ENCODE data around the gene TFCP2.
"Not testable (repeated sequence)": the region's sequence is repeated elsewhere in the genome, so short reads cannot be mapped to it uniquely, and the experiment has no call there.

TFCP2 gene

GRCh38 chr12:51172515-51173431 is at the start of gene TFCP2:
TFCP2 (minus strand) TSS chr12:51173135; CDS start chr12:51172422, 713 bp downstream.
- DNase-seq (ENCODE audit: low read depth in 2 of 2, low spot score in 1 of 2): peak; percentile 82 to 87

GRCh38 chr12:51222461-51222860 is 49.5 kb upstream of the TFCP2 start:
- no peak for DNase-seq (ENCODE audit: low read depth in 2 of 2, low spot score in 1 of 2)

- not testable (repeated sequence) for DNase-seq (ENCODE audit: low read depth in 2 of 2, low spot score in 1 of 2)
These were observed 46.9 kb upstream of the TFCP2 start for GRCh38 chr12:51219857-51220256.

GRCh38 chr12:51219322-51219721 is 46.4 kb upstream of the TFCP2 start:
- DNase-seq (ENCODE audit: low read depth in 2 of 2, low spot score in 1 of 2): no peak

- no peak for DNase-seq (ENCODE audit: low read depth in 2 of 2, low spot score in 1 of 2)
These were observed 45.7 kb upstream of the TFCP2 start for GRCh38 chr12:51218607-51219161.

- DNase-seq (ENCODE audit: low read depth in 2 of 2, low spot score in 1 of 2): peak; percentile 27 to 41
These were observed 45.2 kb upstream of the TFCP2 start, which contains the start of gene POU6F1 for GRCh38 chr12:51217968-51218606. POU6F1 (minus strand) TSS chr12:51218062; CDS start chr12:51206836, 11,226 bp downstream.

GRCh38 chr12:51217133-51217967 is 44.4 kb upstream of the TFCP2 start:
- peak in 1 of 2 donors; percentile 13 for DNase-seq (ENCODE audit: low read depth in 2 of 2, low spot score in 1 of 2)

- no peak for DNase-seq (ENCODE audit: low read depth in 2 of 2, low spot score in 1 of 2)
These were observed 43.7 kb upstream of the TFCP2 start for GRCh38 chr12:51216642-51217041.

- DNase-seq (ENCODE audit: low read depth in 2 of 2, low spot score in 1 of 2): no peak
These were observed 42.0 kb upstream of the TFCP2 start for GRCh38 chr12:51214895-51215294.

- DNase-seq (ENCODE audit: low read depth in 2 of 2, low spot score in 1 of 2): no peak
These were observed 37.9 kb upstream of the TFCP2 start for GRCh38 chr12:51210690-51211395.

- DNase-seq (ENCODE audit: low read depth in 2 of 2, low spot score in 1 of 2): no peak
These were observed 36.3 kb upstream of the TFCP2 start for GRCh38 chr12:51209259-51209658.

GRCh38 chr12:51208016-51208660 is 35.2 kb upstream of the TFCP2 start:
- no peak for DNase-seq (ENCODE audit: low read depth in 2 of 2, low spot score in 1 of 2)

- DNase-seq (ENCODE audit: low read depth in 2 of 2, low spot score in 1 of 2): no peak
These were observed 32.4 kb upstream of the TFCP2 start for GRCh38 chr12:51205350-51205749.

- no peak for DNase-seq (ENCODE audit: low read depth in 2 of 2, low spot score in 1 of 2)
These were observed 29.8 kb upstream of the TFCP2 start for GRCh38 chr12:51202718-51203117.

- DNase-seq (ENCODE audit: low read depth in 2 of 2, low spot score in 1 of 2): no peak
These were observed 27.9 kb upstream of the TFCP2 start for GRCh38 chr12:51200806-51201205.

GRCh38 chr12:51200156-51200555 is 27.2 kb upstream of the TFCP2 start:
- no peak for DNase-seq (ENCODE audit: low read depth in 2 of 2, low spot score in 1 of 2)

GRCh38 chr12:51199366-51199945 is 26.5 kb upstream of the TFCP2 start:
- no peak for DNase-seq (ENCODE audit: low read depth in 2 of 2, low spot score in 1 of 2)

GRCh38 chr12:51198568-51199365 is 25.8 kb upstream of the TFCP2 start:
- no peak for DNase-seq (ENCODE audit: low read depth in 2 of 2, low spot score in 1 of 2)
